ENCODE results near the gene JPH4. TPM values are rescaled to one million over a fixed set of nuclear protein-coding genes. Genes with fewer than 3 reads are reported as not detected.

Gene JPH4
- total RNA-seq, 1 experiment from 2014 or later, result not detected

DNA sequence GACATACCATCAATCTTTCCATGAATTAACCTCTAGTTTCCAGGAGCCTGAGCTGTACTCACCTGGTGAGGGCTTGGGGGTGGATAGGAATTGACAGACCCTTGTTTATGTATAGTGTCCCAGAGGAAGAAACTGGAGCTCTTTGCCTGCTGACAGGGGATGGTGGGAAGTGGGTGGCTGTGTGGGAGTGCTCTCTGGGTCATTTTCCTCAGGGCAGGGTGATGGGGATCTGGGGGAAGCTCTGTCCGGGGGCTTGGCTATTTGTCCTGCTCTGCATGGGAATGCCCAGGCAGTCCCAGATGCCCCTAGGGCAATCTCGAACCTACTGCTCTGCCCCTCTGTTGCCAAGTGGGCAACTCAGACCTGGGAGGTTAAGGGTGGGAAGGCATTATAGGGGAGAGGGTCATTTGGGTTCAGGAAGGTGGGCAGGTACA is 35.8 kb upstream of the JPH4 start:
- CTCF ChIA-PET, result no interaction called here

DNA sequence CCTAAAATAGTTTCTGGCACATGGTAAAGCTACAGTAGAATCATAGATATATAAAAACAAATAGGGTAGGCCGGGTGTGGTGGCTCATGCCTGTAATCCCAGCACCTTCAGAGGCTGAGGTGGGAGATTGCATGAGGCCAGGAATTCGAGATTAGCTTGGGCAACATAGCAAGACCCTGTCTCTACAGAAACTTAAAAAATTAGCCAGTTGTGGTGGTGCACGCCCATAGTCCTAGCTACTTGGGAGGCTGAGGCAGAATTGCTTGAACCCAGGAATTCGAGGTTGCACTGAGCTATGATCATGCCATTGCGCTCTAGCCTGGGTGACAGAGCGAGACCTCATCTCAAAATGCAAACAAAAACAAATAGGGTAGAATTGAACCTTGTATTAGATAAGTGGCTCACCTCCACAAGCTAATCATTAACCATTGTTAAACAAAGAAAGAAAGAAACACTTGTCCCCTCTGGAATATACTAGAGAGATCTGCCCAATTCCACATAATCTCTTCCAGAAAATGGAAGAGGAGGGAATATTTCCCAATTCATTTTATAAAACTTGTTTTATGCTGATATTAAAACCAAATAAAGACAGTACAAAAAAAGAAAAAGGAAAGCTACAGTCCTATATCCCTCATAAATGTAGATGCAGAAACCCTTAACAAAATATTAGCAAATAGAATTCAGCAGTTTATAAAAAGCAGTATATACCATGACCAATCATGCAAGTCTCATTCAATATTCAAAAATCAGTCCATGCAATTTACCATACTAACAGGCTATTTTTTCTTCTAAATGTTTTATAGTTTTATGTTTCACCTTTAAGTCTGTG is 34.9 kb upstream of the JPH4 start:
- POLR2A ChIA-PET, result no interaction called here
- peaks cover 23% of the 10 kb centered on the region for H3K4me1 ChIP-seq
- no peaks in the 10 kb centered on the region for H3K27me3 ChIP-seq (replicated peaks; ENCODE audit: control insufficient read depth, insufficient read depth, low read length)
- H3K9me3 ChIP-seq, result no peaks in the 10 kb centered on the region
- Mint-ChIP-seq H3K36me3 (ENCODE audit: insufficient read depth, unreplicated experiment) (peaks cover 5% of the 10 kb centered on the region), H3K27ac (ENCODE audit: unreplicated experiment) (no peak overlapping the region), H3K4me3 (ENCODE audit: unreplicated experiment) (no peak overlapping the region), H3K9me3 (ENCODE audit: unreplicated experiment) (peaks cover 25% of the 10 kb centered on the region), H3K4me1 (ENCODE audit: low read depth, unreplicated experiment) (peaks cover 28% of the 10 kb centered on the region), H3K27me3 (ENCODE audit: insufficient read depth, unreplicated experiment) (no peaks in the 10 kb centered on the region)
- H3K36me3 ChIP-seq (ENCODE audit: control insufficient read depth, insufficient read depth, low read length), result no peaks in the 10 kb centered on the region
- no TSS peak for BruUV-seq (replicated peaks)
- CTCF ChIA-PET, result interaction anchor here (1.2 to 1.5 kb wide), 2 partner anchors 18 to 25 kb away, joined by 6 to 10 read pairs; no protein-coding TSS in a partner anchor
- intact Hi-C loops (cut with micrococcal nuclease; ENCODE audit: unreplicated experiment), result no loop called here
- no peak overlapping the region for H3K4me3 ChIP-seq (ENCODE audit: low read depth, low read length)
- TF ChIP-seq, protein P1, sequence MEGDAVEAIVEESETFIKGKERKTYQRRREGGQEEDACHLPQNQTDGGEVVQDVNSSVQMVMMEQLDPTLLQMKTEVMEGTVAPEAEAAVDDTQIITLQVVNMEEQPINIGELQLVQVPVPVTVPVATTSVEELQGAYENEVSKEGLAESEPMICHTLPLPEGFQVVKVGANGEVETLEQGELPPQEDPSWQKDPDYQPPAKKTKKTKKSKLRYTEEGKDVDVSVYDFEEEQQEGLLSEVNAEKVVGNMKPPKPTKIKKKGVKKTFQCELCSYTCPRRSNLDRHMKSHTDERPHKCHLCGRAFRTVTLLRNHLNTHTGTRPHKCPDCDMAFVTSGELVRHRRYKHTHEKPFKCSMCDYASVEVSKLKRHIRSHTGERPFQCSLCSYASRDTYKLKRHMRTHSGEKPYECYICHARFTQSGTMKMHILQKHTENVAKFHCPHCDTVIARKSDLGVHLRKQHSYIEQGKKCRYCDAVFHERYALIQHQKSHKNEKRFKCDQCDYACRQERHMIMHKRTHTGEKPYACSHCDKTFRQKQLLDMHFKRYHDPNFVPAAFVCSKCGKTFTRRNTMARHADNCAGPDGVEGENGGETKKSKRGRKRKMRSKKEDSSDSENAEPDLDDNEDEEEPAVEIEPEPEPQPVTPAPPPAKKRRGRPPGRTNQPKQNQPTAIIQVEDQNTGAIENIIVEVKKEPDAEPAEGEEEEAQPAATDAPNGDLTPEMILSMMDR (IDR thresholded peaks at IDR 0.05; ENCODE audit: insufficient read depth in 1 of 2, low read depth in 1 of 2, low read length in 1 of 2, severe bottlenecking in 1 of 2, unreplicated experiment in 1 of 2), result no peak
- no peak for DNase-seq

More for the DNA sequence above, 35.8 kb upstream of the JPH4 start:
- no peaks in the 10 kb centered on the region for H3K27me3 Mint-ChIP-seq (ENCODE audit: insufficient read depth, unreplicated experiment)
- H3K27me3 ChIP-seq (replicated peaks; ENCODE audit: control insufficient read depth, insufficient read depth, low read length), result no peaks in the 10 kb centered on the region
- no peak overlapping the region for H3K27ac Mint-ChIP-seq (ENCODE audit: unreplicated experiment)
- H3K4me1 Mint-ChIP-seq (ENCODE audit: low read depth, unreplicated experiment), result peaks cover 28% of the 10 kb centered on the region
- peaks cover 23% of the 10 kb centered on the region for H3K4me1 ChIP-seq
- H3K36me3 Mint-ChIP-seq (ENCODE audit: insufficient read depth, unreplicated experiment), result peaks cover 5% of the 10 kb centered on the region
- intact Hi-C loops (cut with micrococcal nuclease; ENCODE audit: unreplicated experiment), result no loop called here
- H3K4me3 ChIP-seq (ENCODE audit: low read depth, low read length), result no peak overlapping the region
- no peak for DNase-seq
- H3K36me3 ChIP-seq (ENCODE audit: control insufficient read depth, insufficient read depth, low read length), result no peaks in the 10 kb centered on the region
- H3K9me3 Mint-ChIP-seq (ENCODE audit: unreplicated experiment), result peaks cover 16% of the 10 kb centered on the region
- TF ChIP-seq, protein P1 (IDR thresholded peaks at IDR 0.05; ENCODE audit: insufficient read depth in 1 of 2, low read depth in 1 of 2, low read length in 1 of 2, severe bottlenecking in 1 of 2, unreplicated experiment in 1 of 2), result no peak
- no peaks in the 10 kb centered on the region for H3K9me3 ChIP-seq
- POLR2A ChIA-PET, result no interaction called here
- no TSS peak for BruUV-seq (replicated peaks)
- no peak overlapping the region for H3K4me3 Mint-ChIP-seq (ENCODE audit: unreplicated experiment)

DNA sequence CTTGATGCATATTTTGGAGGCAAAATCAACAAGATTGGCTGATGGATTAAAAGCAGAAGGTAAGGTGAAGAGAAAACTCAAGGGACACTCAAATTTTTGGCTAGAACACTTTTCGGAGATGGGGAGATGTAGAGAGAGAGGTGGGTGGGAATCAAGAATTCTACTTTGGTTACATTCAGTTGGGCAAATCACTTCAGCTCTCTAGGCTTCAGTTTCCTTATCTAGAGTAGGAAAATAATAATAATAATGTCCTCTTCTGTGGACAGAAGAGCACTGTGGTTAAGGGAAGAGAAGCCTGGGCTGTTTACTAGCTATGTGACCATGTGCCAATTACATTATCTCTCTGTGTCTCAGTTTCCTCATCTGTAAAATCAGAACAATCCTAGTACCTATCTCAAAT is 34.2 kb upstream of the JPH4 start:
- peaks cover 23% of the 10 kb centered on the region for H3K4me1 ChIP-seq
- H3K27me3 ChIP-seq (replicated peaks; ENCODE audit: control insufficient read depth, insufficient read depth, low read length), result no peaks in the 10 kb centered on the region
- H3K36me3 ChIP-seq (ENCODE audit: control insufficient read depth, insufficient read depth, low read length), result no peaks in the 10 kb centered on the region
- H3K9me3 ChIP-seq, result no peaks in the 10 kb centered on the region
- no peak overlapping the region for H3K4me3 Mint-ChIP-seq (ENCODE audit: unreplicated experiment)
- no peak overlapping the region for H3K4me3 ChIP-seq (ENCODE audit: low read depth, low read length)
- TF ChIP-seq, protein P1 (IDR thresholded peaks at IDR 0.05; ENCODE audit: insufficient read depth in 1 of 2, low read depth in 1 of 2, low read length in 1 of 2, severe bottlenecking in 1 of 2, unreplicated experiment in 1 of 2), result no peak
- ChIA-PET POLR2A (no interaction called here), CTCF (interaction anchor here (1.2 to 1.5 kb wide), 2 partner anchors 19 to 24 kb away, joined by 6 to 10 read pairs; no protein-coding TSS in a partner anchor)
- peaks cover 28% of the 10 kb centered on the region for H3K4me1 Mint-ChIP-seq (ENCODE audit: low read depth, unreplicated experiment)
- DNase-seq, result no peak
- intact Hi-C loops (cut with micrococcal nuclease; ENCODE audit: unreplicated experiment), result no loop called here
- H3K36me3 Mint-ChIP-seq (ENCODE audit: insufficient read depth, unreplicated experiment), result peaks cover 5% of the 10 kb centered on the region
- BruUV-seq (replicated peaks), result no TSS peak
- H3K9me3 Mint-ChIP-seq (ENCODE audit: unreplicated experiment), result peaks cover 26% of the 10 kb centered on the region
- no peaks in the 10 kb centered on the region for H3K27me3 Mint-ChIP-seq (ENCODE audit: insufficient read depth, unreplicated experiment)
- H3K27ac Mint-ChIP-seq (ENCODE audit: unreplicated experiment), result no peak overlapping the region

Data from Caco-2 (cell line).